ENCODE results near the gene TMEM184B. TPM values are rescaled to one million over a fixed set of nuclear protein-coding genes. Genes with fewer than 3 reads are reported as not detected.
A peak's percentile ranks its signal among the peaks of the same experiment; 100 is the strongest.

Gene TMEM184B
- total and polyA plus RNA-seq, 2 of the 8 experiments (the other 6 are each of a cell fraction or from before 2014, with no cell fraction given) = 41.6 to 81.0 TPM

DNA sequence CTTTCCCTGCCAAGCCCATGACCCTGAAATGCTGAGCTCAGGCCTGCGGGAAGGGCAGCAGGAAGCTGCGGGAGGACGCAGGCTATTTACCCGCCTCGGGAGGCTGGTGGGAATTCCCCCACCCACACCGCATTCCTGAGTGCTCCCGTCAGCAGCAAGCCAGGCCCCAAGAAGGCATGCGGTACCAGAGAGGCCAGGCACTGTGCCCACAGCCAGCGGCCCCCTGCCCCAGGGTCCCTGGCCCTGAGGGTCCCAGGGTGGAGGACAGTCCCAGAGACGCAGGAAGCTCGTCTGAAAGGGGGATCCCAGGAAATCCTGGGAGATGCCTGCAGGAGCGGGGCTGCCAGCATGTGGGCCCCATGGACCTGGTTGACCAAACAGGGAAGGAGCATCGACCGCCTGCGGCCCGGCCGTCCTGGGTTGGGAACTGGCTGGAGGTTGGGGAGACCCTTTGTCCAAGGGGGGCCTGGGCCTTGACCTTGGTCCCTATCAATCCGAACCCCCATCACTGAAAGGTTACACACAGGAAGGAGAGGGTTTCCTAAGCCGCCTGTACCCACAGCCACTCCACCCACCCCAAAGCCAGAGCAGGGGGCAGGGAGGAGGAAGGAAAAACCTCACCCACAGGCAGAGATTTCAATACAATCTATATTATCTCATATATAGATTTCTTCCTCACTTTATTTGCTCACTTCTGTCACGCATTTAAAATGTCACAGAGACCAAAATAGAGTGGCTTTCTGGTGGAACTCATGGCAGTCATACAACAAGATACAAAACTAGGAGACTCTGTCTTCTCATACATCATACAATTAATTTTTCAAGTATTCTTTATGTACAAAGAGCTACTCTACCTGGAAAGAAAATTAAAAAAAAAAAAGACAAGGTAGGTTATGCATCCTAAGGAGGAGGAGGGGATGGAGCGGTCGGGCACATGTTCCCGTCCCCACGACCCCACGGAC lies 53.9 kb downstream of the TMEM184B start (continued):
- TF ChIP-seq, protein P1, sequence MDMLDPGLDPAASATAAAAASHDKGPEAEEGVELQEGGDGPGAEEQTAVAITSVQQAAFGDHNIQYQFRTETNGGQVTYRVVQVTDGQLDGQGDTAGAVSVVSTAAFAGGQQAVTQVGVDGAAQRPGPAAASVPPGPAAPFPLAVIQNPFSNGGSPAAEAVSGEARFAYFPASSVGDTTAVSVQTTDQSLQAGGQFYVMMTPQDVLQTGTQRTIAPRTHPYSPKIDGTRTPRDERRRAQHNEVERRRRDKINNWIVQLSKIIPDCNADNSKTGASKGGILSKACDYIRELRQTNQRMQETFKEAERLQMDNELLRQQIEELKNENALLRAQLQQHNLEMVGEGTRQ (IDR thresholded peaks at IDR 0.05; ENCODE audit: low read length) = no peak
- TF ChIP-seq SIN3A (conservative IDR thresholded peaks at IDR 0.05 in 1 of 2, IDR thresholded peaks at IDR 0.05 in 1 of 2; ENCODE audit: low read depth in 1 of 2, low read length in 2 of 2) = no peak
- peak; percentile 33 to 81; a peak in 2 of 4 replicates for TF ChIP-seq HDAC2 (IDR thresholded peaks at IDR 0.05; ENCODE audit: borderline replicate concordance in 1 of 2, low read depth in 2 of 2, low read length in 2 of 2)
